Caki2 (cell line): Measurements from ENCODE around the gene OSGEP. TPM values are rescaled to one million over a fixed set of nuclear protein-coding genes. Genes with fewer than 3 reads are reported as not detected.

Experiments used
- DNase-seq: peaks from one replicate; pipeline ENCODE4 v3.0.0-alpha.2; 2015; ENCODE audit warnings: low read depth
- in situ Hi-C: cut with HindIII; loops from 2 replicates; pipeline ENCODE4 v1.10.0; 2016; ENCODE audit warnings: low sequenced_read_pairs, low pct_unique_long_range_greater_than_20kb, mixed read lengths
- total RNA-seq: library from RNA; depleted of rRNA; stranded (reverse); fragments of >200 nt; shearing (Covaris generic); gene quantifications from 2 replicates; pipeline ENCODE4 v1.2.3, GENCODE V29; 2014; ENCODE audit warnings: low replicate concordance; rRNA removed

Gene OSGEP
- 53.3 and 53.9 TPM in 2 replicates for total RNA-seq

DNA sequence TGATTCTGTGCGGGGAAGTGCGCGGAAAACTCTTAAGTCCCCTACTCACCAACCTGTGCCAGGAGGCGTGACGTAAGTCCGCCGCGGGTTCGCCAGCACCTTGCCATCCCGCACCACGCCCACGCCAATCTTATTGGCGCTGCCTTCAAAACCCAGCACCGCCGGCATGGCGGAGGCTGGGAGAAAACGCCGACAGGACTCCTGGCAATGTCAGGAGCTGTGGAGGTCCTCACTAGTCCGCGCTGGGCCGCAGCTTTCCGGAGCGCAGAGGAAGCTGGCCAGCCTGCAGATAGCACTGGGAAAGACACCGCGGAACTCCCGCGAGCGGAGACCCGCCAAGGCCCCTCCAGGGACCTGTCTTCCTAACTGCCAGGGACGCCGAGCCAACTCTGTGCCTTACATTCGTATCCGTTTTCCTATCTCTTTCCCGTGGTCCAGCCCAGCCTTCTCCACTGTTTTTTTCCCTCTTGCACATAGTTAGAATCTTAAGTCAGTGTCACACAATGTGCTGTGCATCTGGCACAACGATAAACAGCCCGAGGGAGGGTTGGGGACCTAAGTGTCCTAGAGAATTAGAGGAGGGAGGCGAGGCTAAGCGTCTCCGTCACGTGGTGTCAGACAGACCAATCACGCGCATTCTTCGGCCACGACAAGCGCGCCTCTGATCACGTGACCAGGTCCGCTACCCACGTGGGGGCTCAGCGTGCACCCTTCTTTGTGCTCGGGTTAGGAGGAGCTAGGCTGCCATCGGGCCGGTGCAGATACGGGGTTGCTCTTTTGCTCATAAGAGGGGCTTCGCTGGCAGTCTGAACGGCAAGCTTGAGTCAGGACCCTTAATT, at the start of gene OSGEP, which contains the start of gene APEX1:
Gene OSGEP (minus strand): TSS at position 297 of the 839 bp plus-strand sequence. CDS start 129 bp downstream, at position 168.
Gene APEX1 (plus strand): TSS at position 711 of the 839 bp plus-strand sequence. CDS start 420 bp downstream, outside the sequence.
- in situ Hi-C loops = no loop called here
- DNase-seq = peak; percentile 96

DNA sequence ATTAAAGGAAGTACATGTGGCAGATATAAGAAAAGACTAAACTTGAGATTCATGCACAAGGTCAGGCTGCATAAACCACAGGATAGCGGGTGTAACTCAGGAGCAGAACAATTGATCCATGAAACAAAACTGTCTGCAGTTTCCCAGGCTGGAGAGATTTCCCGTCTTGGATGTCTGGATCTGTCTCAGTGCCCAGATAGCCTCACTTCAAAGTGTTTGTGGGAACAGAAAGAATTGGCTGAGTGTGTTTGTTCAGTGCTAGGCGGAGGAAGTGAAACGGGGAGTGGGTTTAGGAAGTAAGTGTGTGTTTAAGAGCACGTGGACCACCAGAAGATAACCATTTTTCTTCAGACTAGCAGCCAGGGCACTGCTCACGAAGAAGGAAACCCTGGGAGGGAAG, 49.3 kb upstream of the OSGEP start:
- in situ Hi-C loops = no loop called here
- no peak for DNase-seq

DNA sequence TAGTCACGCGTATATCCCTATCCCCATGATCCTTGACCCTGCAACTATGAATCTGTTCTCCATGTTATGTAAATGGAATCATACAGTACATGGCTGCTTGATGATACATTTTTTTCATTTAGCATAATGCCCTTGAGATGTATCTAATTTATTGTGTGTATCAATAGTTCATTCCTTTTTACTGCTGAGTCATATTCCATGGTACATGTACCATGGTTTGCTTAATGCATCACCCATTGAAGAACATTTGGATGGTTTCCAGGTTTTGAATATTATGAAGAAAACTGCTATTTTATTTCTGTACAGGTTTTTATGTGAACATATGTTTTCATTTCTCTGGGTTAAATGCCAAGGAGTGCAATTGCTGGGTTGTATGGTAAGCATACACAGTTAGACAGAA, 46.7 kb upstream of the OSGEP start:
- DNase-seq = no peak
- in situ Hi-C loops = no loop called here

DNA sequence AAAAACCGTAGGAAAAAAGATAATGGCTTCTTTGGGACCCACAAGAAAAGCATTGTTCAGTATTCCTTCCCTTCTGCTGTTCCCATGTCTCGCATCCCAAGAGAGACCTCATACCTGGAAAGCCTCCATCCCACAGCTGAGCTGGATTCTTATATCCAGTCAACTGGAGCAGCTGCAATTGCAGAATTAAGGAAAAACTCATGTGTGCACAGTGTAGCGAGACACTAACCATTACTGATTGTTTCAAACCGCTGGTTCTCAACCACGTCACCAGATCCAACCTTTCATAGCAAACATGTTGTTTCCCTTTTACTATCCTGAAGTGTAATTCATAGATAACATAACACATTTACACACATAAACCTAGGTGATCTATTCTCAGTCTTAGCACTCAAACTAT, 45.3 kb upstream of the OSGEP start:
- in situ Hi-C loops = no loop called here
- DNase-seq = no peak

DNA sequence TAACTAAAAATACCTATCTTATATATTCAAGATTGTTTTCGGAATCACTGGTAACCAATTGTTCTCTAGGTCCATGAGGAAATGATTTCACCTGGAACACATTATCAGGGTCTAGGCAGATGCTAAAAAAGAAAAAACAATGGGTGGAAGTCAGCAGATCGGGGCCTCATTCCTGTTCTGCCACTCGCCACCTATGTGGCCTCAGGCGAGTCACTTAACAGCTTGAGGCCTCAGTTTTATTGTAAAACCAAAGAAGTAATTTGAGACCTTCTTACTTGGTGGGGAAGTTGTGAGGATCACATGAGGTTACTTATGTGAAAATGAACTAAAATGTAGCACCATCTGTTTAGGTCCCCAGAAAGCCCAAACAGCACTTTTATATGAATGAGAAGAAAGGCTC, 44.5 kb upstream of the OSGEP start:
- no peak for DNase-seq
- in situ Hi-C loops = no loop called here

DNA sequence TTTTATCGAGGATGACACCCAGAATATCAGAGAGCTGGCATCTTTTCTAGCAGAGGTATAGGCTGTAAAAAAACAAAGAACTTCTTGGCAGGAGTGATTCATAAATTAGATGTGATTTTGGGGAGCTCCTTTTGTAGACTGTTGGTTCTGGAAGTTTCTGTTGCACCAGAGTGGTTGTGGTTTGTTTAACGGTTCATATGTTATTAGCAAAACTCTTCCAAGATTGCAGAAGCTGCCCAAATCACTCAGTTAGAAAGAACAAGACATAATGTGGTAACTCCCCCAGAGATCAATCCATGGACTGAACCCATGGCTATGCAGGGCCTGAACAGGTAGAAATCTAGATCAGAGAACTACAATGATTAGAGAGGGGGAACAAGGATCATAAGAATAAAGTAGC, 44.0 kb upstream of the OSGEP start:
- DNase-seq = no peak
- in situ Hi-C loops = no loop called here

DNA sequence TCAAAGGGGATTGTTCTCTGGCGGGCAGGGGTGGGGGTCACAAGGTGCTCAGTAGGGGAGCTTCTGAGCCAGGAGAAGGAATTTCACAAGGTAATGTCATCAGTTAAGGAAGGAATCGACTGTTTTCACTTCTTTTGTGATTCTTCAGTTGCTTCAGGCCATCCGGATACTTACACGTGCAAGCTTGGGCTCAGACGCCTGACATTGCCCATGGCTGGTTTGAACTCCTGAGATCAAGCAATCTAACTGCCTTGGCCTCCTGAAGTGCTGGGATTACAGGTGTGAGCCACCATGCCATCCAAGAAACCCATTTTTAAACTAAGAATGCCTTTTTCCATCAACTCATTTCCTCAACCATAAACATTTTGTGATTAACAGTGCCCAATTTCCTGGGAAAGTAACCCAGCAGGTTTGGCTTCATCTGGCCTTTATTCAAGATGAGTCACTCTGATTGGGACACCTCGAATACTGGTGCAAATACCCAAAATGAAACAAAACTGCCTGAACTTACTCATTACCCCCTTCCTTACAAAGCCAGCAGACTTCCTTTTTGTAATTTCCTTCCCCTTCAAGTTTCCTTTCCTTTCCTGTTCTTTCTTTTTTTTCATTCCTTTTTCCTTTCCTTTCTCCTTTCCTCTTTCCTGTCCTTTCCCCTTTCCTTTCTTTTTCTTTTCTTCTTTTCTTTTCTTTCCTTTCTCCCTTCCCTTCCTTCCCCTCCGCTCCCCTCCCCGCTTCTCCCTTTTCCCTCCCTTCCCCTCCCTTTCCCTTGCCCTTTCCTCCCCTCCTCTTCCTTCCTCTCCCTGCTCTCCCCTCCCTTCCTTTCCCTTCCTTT, 40.5 kb upstream of the OSGEP start:
- in situ Hi-C loops = no loop called here
- no peak for DNase-seq

DNA sequence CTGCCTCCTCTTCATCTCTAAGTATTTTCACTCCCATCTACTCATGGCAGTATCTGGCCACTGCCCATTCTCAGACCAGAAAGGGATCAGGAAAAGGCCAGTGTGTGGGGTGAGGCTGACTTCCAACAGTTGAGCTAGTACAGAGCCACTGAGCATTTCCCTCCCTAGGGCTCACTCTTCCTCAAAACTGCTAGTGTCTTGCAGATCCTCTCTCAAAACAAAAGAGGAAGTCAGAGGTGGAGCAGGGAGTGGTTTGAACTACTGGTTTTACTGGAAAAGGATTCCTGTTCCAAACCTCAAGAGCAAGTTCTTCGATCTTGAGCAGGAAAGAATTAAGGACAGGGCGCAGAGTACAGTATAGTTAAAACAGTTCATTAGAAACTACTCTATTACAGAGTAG, 39.0 kb upstream of the OSGEP start:
- DNase-seq = no peak
- in situ Hi-C loops = no loop called here

DNA sequence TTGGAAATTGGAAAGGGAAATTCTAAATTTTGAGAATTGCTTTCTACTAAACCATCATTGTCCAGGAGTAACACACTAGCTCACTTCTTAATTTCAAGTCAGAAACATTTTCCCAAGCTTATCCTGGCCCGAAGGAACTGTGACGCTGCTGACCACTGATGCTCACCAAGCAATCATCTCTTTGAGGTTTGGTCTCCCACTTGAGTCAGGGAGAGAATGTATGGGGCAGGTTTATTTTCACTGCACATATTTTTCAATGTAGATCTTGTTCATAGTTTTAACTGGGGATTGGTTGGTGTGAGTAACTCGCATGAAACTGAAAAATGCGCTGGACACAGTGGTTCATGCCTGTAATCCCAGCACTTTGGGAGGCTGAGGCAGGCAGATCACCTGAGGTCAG, 37.9 kb upstream of the OSGEP start:
- DNase-seq = no peak
- in situ Hi-C loops = no loop called here

DNA sequence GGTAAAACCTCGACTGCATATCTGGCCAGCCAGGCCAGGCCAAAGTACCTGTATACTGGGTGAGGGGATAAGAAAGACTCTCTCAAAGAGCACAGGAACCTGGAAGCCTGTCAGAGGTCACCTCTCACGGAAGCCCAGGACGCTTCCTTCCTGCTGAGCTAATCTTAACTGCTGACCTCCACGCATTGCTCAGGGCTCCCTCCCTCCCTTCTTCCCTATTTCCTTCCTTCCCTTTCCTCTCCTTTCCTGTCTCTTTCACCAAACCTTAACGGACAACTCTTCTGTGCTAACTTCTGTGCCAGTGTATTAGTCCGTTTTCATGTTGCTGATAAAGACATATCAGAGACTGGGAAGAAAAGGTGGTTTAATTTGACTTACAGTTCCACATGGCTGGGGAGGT, 36.0 kb upstream of the OSGEP start:
- in situ Hi-C loops = no loop called here

DNA sequence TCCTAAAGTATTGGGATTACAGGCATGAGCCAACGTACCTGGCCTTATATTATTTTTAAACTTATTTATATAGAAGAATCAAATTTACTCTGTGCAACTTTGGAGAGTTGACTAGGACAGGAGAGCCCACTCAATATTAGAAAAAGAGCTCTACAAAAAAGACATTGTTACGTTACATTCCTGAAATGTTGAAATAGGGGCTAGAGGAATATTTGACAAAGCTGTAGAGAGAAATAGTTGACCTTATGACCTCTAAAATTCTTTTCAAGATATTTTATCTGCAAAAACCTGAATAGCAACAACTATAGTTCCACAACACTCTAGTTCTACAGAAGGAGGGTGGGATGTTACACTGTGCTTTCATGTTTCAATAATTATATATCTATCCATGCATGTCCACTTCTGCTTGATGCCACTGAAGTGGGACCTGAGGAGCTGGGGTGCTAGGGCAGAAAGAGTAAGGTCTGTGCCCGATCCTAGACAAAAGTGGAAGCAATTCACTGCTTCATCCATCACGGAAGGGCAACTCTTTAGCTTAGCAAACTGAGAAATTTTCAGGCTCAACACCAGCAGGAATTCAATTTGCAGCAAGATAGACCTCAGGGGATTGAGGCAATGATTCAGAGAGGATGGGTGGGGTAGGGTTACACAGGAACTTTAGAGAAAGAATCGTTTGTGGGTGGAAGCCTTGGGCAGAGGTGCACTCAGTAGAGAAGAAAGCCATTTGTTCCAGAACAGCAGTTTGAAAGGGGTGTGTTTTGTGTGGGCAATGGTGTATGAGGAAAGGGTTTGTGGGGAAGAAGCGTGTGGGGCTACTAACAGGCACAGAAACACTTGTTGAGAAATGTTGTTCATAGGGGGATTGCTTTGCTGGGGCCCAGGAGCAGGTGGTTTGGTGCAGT, 34.7 kb upstream of the OSGEP start:
- peak; percentile 12 for DNase-seq
- in situ Hi-C loops = no loop called here

More for the DNA sequence above, 36.0 kb upstream of the OSGEP start:
- no peak for DNase-seq

DNA sequence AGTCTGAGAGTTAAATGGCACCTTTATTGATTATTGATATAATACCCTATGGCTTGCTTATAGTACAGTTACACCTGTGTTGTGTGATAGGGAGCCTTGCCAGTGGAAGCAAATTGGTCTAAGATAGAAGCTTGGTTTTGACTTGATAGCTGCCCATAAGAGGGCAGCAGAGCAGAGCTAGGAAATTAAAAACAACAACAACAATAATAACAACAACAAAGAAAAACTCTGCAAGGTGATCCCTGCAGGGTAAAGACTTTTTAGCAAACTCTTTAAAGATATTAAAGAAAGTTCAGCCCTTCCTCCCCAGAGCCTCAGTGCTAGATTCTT, 32.7 kb upstream of the OSGEP start:
- no peak for DNase-seq
- in situ Hi-C loops = no loop called here

DNA sequence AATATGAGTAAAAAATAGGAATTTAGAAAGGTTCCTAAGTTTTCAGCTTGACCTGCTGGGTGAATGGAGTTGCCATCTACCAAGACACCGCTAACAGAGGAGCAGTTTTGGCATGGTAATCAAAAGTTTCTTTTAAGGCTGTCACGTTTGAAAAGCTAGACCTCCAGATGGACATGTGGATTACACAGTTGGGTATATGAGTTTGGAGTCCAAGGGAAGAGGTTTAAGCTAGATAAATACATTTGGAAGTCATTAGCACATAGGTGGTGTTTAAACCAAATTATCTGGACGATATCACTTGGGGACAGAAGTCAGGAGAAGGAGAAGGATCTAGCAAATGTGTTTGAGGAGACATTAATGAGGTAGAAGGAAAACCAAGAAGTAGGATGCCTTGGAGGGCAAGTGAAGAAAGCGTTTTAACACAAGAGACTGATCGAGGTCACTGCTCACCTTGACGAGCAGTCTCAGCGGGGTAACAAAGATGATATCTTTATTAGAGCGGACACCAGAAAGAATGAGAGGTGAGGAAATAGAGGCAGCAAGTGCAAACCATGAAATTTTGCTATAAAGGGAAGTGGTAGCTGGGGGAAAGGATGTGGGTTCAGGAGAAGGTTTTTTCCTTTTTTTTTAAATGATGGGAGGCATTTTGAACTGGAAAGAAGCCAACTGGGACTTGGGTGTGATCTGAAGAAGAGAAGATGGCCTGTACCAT, 32.2 kb upstream of the OSGEP start:
- DNase-seq = no peak
- in situ Hi-C loops = no loop called here

DNA sequence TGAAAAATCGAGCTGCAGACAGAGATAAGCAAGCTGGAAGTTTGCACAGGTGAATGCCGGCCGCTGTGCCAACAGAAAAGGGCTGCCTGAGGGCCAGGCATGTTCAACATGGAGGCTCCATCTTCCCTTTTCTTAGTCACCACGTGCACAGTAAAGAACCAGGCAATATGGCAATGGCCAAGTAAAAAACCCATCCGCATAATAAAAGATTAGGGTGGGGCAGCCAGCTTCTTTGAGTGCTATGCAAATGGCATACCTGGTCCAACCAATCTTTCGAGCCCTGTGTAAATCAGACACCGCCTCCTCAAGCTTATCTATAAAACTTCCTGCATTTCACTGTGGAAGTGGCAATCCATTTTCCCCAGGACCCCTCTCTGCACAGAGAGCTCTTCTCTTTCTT, 31.3 kb upstream of the OSGEP start:
- in situ Hi-C loops = no loop called here
- DNase-seq = no peak

DNA sequence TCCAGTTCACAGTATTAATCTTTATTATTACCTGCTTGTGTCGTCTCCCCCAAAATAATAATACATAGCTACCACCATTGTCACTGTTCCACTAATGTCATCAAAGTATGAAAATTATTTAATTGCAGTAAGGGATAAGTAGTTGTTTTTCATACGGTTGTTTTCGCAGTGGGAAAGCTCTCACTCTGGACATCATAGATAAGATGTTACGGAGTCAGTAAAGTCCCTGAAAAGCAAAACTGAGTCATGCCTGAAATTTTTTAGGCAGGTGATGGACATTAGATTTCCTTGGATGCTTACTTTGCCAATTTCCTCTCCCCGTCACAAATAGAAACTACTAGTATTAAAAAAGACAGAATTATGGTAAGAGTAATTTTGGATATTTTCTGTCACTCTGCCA, 27.8 kb upstream of the OSGEP start:
- in situ Hi-C loops = no loop called here
- DNase-seq = no peak

DNA sequence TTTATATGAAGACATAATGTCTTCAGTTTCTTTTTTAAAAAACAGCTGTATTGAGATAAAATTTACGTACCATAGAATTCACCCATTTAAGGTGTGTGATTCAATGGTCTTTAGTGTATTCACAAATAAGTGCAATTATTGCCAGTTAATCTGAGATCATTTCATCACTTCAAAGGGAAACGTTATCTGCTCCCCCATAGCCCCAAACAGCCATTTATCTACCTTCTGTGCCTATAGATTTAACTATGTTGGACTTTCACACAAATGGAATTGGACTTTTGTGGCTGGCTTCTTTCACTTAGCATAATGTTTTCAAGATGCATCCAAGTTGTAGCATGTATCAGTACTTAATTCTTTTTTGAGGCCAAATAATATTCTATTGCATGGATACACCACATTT, 24.3 kb upstream of the OSGEP start:
- in situ Hi-C loops = no loop called here
- no peak for DNase-seq

DNA sequence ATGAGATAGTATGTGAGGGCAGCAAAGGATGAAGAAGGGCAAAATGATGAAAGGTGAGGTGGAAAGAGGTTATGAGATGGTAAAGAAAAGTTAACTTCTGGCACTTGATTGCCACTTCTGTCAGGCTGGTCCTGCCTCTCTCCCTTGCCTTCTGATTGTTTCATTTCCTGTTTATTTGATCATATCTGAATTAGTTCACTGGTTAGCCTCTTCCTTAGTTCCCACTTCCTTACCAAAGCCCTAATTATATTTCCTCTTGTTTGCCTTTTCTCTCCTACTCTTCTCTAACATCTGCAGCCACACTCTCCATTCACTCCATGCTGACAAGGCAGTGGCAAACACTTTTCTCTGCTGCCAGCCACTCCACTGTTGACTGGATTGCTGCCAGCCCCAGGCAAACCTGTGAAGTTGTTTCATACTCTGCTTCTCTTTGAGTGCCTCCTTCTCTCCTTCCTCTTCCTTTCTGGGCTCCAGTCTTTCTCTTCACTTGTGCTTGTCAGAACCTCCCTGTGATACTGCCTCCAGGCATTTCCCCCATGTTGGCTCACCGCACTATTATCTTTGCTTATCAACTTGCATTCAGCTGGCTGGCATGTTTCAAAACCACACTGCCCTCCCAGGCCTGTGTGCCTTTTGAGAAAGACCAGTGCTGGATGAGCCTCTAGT, 22.7 kb upstream of the OSGEP start:
- in situ Hi-C loops = no loop called here
- DNase-seq = no peak
